NB4 (cell line): Measurements from ENCODE around the gene ORMDL2.

ENCODE experiments used
- POLR2A ChIP-seq: IDR thresholded peaks from 2 replicates; pipeline ENCODE4 v1.6.1; 2011; ENCODE audit warnings: mild to moderate bottlenecking; ENCODE audit not compliant: insufficient read length; ENCODE audit errors: extremely low read depth
- TF ChIP-seq, protein P1 (sequence below): IDR thresholded peaks from one replicate; pipeline ENCODE4 v1.5.1; 2012; ENCODE audit warnings: low read depth, low read length

- TF ChIP-seq, protein P1, sequence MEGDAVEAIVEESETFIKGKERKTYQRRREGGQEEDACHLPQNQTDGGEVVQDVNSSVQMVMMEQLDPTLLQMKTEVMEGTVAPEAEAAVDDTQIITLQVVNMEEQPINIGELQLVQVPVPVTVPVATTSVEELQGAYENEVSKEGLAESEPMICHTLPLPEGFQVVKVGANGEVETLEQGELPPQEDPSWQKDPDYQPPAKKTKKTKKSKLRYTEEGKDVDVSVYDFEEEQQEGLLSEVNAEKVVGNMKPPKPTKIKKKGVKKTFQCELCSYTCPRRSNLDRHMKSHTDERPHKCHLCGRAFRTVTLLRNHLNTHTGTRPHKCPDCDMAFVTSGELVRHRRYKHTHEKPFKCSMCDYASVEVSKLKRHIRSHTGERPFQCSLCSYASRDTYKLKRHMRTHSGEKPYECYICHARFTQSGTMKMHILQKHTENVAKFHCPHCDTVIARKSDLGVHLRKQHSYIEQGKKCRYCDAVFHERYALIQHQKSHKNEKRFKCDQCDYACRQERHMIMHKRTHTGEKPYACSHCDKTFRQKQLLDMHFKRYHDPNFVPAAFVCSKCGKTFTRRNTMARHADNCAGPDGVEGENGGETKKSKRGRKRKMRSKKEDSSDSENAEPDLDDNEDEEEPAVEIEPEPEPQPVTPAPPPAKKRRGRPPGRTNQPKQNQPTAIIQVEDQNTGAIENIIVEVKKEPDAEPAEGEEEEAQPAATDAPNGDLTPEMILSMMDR = no peak
- TF ChIP-seq POLR2A = no peak
Observed at GRCh38 chr12:55861871-55862270, 44.0 kb downstream of the ORMDL2 start.
